ENCODE measurements around the gene KEL.

DNA sequence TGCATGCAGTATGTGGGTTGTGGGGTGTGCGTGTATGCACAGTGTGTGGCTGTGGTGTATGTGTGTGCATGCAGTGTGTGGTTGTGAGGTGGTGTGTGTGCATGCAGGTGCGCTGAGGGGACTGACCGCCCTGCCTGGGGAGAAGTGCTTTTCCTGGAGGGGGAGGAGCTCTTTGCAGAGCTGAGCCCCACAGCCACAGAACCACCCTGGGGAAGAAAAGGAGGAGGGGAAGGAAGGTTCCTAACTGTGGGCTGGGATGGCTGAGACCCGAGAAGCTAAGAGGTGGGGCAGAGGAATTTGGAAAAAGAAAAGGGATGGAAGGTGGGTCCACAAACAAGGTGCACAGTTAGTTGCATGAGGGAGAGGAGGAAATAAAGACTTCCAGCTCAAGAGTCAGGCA, 28.5 kb downstream of the KEL start, which contains the start of gene TRPV5:
- TF ChIP-seq, protein P1, sequence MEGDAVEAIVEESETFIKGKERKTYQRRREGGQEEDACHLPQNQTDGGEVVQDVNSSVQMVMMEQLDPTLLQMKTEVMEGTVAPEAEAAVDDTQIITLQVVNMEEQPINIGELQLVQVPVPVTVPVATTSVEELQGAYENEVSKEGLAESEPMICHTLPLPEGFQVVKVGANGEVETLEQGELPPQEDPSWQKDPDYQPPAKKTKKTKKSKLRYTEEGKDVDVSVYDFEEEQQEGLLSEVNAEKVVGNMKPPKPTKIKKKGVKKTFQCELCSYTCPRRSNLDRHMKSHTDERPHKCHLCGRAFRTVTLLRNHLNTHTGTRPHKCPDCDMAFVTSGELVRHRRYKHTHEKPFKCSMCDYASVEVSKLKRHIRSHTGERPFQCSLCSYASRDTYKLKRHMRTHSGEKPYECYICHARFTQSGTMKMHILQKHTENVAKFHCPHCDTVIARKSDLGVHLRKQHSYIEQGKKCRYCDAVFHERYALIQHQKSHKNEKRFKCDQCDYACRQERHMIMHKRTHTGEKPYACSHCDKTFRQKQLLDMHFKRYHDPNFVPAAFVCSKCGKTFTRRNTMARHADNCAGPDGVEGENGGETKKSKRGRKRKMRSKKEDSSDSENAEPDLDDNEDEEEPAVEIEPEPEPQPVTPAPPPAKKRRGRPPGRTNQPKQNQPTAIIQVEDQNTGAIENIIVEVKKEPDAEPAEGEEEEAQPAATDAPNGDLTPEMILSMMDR (IDR thresholded peaks at IDR 0.05; ENCODE audit: insufficient read depth, low read length, poor library complexity, severe bottlenecking), result no peak
- TF ChIP-seq EZH2phosphoT487 (conservative IDR thresholded peaks at IDR 0.05; ENCODE audit: low read length), result no peak
